ENCODE data around the gene KCNQ1.

Gene KCNQ1

GRCh38 chr11:2857918-2858317 lies 413.1 kb downstream of the KCNQ1 start:
- no peak for DNase-seq (ENCODE audit: low read depth, low spot score)

- no peak for DNase-seq (ENCODE audit: low read depth, low spot score)
These were observed 414.3 kb downstream of the KCNQ1 start for GRCh38 chr11:2858995-2859698.

- DNase-seq (ENCODE audit: low read depth, low spot score), result no peak
These were observed 414.9 kb downstream of the KCNQ1 start for GRCh38 chr11:2859699-2860037.

- no peak for DNase-seq (ENCODE audit: low read depth, low spot score)
These were observed 415.8 kb downstream of the KCNQ1 start for GRCh38 chr11:2860636-2861035.

GRCh38 chr11:2862395-2863275 lies 417.8 kb downstream of the KCNQ1 start:
- no peak for DNase-seq (ENCODE audit: low read depth, low spot score)

- no peak for DNase-seq (ENCODE audit: low read depth, low spot score)
These were observed 418.4 kb downstream of the KCNQ1 start for GRCh38 chr11:2863276-2863618.

GRCh38 chr11:2864901-2865300 lies 420.1 kb downstream of the KCNQ1 start:
- DNase-seq (ENCODE audit: low read depth, low spot score), result no peak

GRCh38 chr11:2865922-2866577 lies 421.2 kb downstream of the KCNQ1 start:
- no peak for DNase-seq (ENCODE audit: low read depth, low spot score)

GRCh38 chr11:2867142-2867541 lies 422.3 kb downstream of the KCNQ1 start:
- no peak for DNase-seq (ENCODE audit: low read depth, low spot score)

GRCh38 chr11:2867722-2868505 lies 423.1 kb downstream of the KCNQ1 start:
- no peak for DNase-seq (ENCODE audit: low read depth, low spot score)

GRCh38 chr11:2868506-2869133 lies 423.8 kb downstream of the KCNQ1 start:
- DNase-seq (ENCODE audit: low read depth, low spot score), result no peak

- no peak for DNase-seq (ENCODE audit: low read depth, low spot score)
These were observed 424.3 kb downstream of the KCNQ1 start for GRCh38 chr11:2869134-2869526.

GRCh38 chr11:2869561-2870427 lies 425.0 kb downstream of the KCNQ1 start:
- DNase-seq (ENCODE audit: low read depth, low spot score), result no peak

GRCh38 chr11:2870460-2870859 lies 425.7 kb downstream of the KCNQ1 start:
- no peak for DNase-seq (ENCODE audit: low read depth, low spot score)

GRCh38 chr11:2870969-2871680 lies 426.3 kb downstream of the KCNQ1 start:
- DNase-seq (ENCODE audit: low read depth, low spot score), result no peak

- DNase-seq (ENCODE audit: low read depth, low spot score), result no peak
These were observed 430.2 kb downstream of the KCNQ1 start for GRCh38 chr11:2874963-2875362.

- DNase-seq (ENCODE audit: low read depth, low spot score), result no peak
These were observed 432.7 kb downstream of the KCNQ1 start for GRCh38 chr11:2877474-2877873.

GRCh38 chr11:2878782-2879181 lies 434.0 kb downstream of the KCNQ1 start:
- DNase-seq (ENCODE audit: low read depth, low spot score), result no peak

GRCh38 chr11:2880646-2881045 lies 435.8 kb downstream of the KCNQ1 start:
- DNase-seq (ENCODE audit: low read depth, low spot score), result no peak

All from iPS DF 19.7 (cell line).